CD14-positive monocyte (primary cell): ENCODE measurements around the gene REG3G. TPM values are rescaled to one million over a fixed set of nuclear protein-coding genes. Genes with fewer than 3 reads are reported as not detected.
A peak's percentile ranks its signal among the peaks of the same experiment; 100 is the strongest.

Experiments used
- DNase-seq, 3 donors: peaks; one replicate each; pipeline ENCODE4 v3.0.0-alpha.2; 2011 to 2022
- H2AFZ ChIP-seq: 2 replicates; pipeline ENCODE4 v1.6.0; 2012; ENCODE audit warnings: mild to moderate bottlenecking, low read depth, low read length, inconsistent platforms; ENCODE audit not compliant: insufficient read depth, poor library complexity, severe bottlenecking
- H3K27ac ChIP-seq, 2 donors: 1 replicate in 1 of 2; 2 replicates in 1 of 2; pipeline ENCODE4 v1.5.1; 2012 to 2013; ENCODE audit warnings: low read length in 2 of 2, control low read depth in 1 of 2, inconsistent platforms in 1 of 2, low read depth in 1 of 2, mild to moderate bottlenecking in 1 of 2
- H3K27me3 ChIP-seq, 2 donors: one replicate each; pipeline versions ENCODE4 v1.6.0 to v1.6.1; 2011 to 2013; ENCODE audit warnings: low read length in 2 of 2; ENCODE audit not compliant: control insufficient read depth in 2 of 2, insufficient read depth in 2 of 2
- H3K36me3 ChIP-seq, 2 donors: replicated peaks in 1 of 2; 1 replicate in 1 of 2; 2 replicates in 1 of 2; pipeline versions ENCODE4 v1.5.1 to v1.6.1; 2012 to 2013; ENCODE audit warnings: low read length in 2 of 2, control low read depth in 1 of 2, inconsistent platforms in 1 of 2, mild to moderate bottlenecking in 1 of 2; ENCODE audit not compliant: insufficient read depth in 2 of 2, control insufficient read depth in 1 of 2
- H3K4me1 ChIP-seq, 2 donors: 1 replicate in 1 of 2; 2 replicates in 1 of 2; pipeline versions ENCODE4 v1.5.1 to v1.6.1; 2012 to 2013; ENCODE audit warnings: low read length in 2 of 2, control low read depth in 1 of 2, inconsistent platforms in 1 of 2, mild to moderate bottlenecking in 1 of 2, moderate library complexity in 1 of 2; ENCODE audit not compliant: insufficient read depth in 2 of 2, control insufficient read depth in 1 of 2
- H3K4me2 ChIP-seq: replicated peaks from 2 replicates; pipeline ENCODE3; 2012; ENCODE audit warnings: low read length, moderate library complexity, mild to moderate bottlenecking; ENCODE audit not compliant: poor library complexity, severe bottlenecking; ENCODE audit errors: extremely low read depth
- H3K4me3 ChIP-seq, 3 experiments: fragments of 200-600 bp in 1 of 3; sonication (generic) in 1 of 3; replicated peaks in 1 of 3; 1 replicate in 2 of 3; 2 replicates in 1 of 3; pipeline ENCODE4 v1.5.1; 2011 to 2013; ENCODE audit warnings: low read length in 3 of 3, mild to moderate bottlenecking in 3 of 3, control low read depth in 2 of 3, low read depth in 2 of 3, inconsistent platforms in 1 of 3, moderate library complexity in 1 of 3
- H3K79me2 ChIP-seq: 2 replicates; pipeline ENCODE4 v1.6.0; 2012; ENCODE audit warnings: mild to moderate bottlenecking, control low read depth, inconsistent platforms, low read length, moderate library complexity; ENCODE audit not compliant: insufficient read depth
- H3K9ac ChIP-seq: 2 replicates; pipeline ENCODE4 v1.6.0; 2017; ENCODE audit warnings: low read length, mild to moderate bottlenecking; ENCODE audit not compliant: insufficient read depth, poor library complexity, severe bottlenecking
- H3K9me3 ChIP-seq, 2 donors: replicated peaks in 1 of 2; 1 replicate in 1 of 2; 2 replicates in 1 of 2; pipeline versions ENCODE4 v1.5.1 to v1.6.1; 2012 to 2013; ENCODE audit warnings: low read length in 2 of 2, control low read depth in 1 of 2; ENCODE audit not compliant: control insufficient read depth in 1 of 2, insufficient read depth in 1 of 2
- H4K20me1 ChIP-seq: 2 replicates; pipeline ENCODE4 v1.6.0; 2012; ENCODE audit warnings: mild to moderate bottlenecking, low read length, control low read depth, moderate library complexity; ENCODE audit not compliant: insufficient read depth
- H3K27ac Mint-ChIP-seq, 7 donors: one replicate each; pipeline ENCODE4 v1.8.0; 2020; ENCODE audit warnings: mild to moderate bottlenecking in 7 of 7, mixed read lengths in 7 of 7, moderate library complexity in 6 of 7, inconsistent platforms in 2 of 7
- H3K27me3 Mint-ChIP-seq, 3 donors: one replicate each; pipeline ENCODE4 v1.8.0; 2021 to 2022; ENCODE audit warnings: low read depth in 3 of 3, mild to moderate bottlenecking in 3 of 3, mixed read lengths in 3 of 3, moderate library complexity in 3 of 3, inconsistent platforms in 1 of 3
- H3K36me3 Mint-ChIP-seq, 2 donors: one replicate each; pipeline ENCODE4 v1.8.0; 2020; ENCODE audit warnings: mixed read lengths in 2 of 2, inconsistent platforms in 1 of 2, mild to moderate bottlenecking in 1 of 2
- H3K4me1 Mint-ChIP-seq: one replicate; pipeline ENCODE4 v1.8.0; 2020; ENCODE audit warnings: mild to moderate bottlenecking, mixed read lengths
- H3K4me3 Mint-ChIP-seq, 2 donors: one replicate each; pipeline ENCODE4 v1.8.0; 2020; ENCODE audit warnings: mild to moderate bottlenecking in 2 of 2, mixed read lengths in 2 of 2, moderate library complexity in 1 of 2
- H3K9me3 Mint-ChIP-seq, 7 donors: one replicate each; pipeline ENCODE4 v1.8.0; 2020 to 2022; ENCODE audit warnings: mixed read lengths in 7 of 7, mild to moderate bottlenecking in 6 of 7, moderate library complexity in 6 of 7, inconsistent platforms in 2 of 7
- WGBS: methylation state at CpG from one replicate; pipeline ENCODE4 v1.1.5; 2013; ENCODE audit warnings: missing lambda C conversion rate; ENCODE audit not compliant: insufficient coverage; 5-methylcytosine and 5-hydroxymethylcytosine counted together
- intact Hi-C, 2 donors: fragments of 100-400 bp; cut with micrococcal nuclease; formaldehyde crosslinking; loops; one replicate each; pipeline versions ENCODE4 v1.15.0 to v1.15.1; 2023
- polyA minus RNA-seq: library from RNA; depleted of rRNA, polyadenylated mRNA; stranded (reverse); fragments of >200 nt; gene quantifications from 2 replicates; pipeline ENCODE4 v1.2.3, GENCODE V29; 2012
- polyA plus RNA-seq, 3 donors: library from polyadenylated mRNA; depleted of rRNA in 1 of 3; unstranded in 2 of 3; stranded (reverse) in 1 of 3; fragments of 300-500 nt in 2 of 3; fragments of >200 nt in 1 of 3; fragmentation: Illumina TruSeq in 2 of 3; gene quantifications; 1 replicate in 2 of 3; 2 replicates in 1 of 3; pipeline ENCODE4 v1.2.3, GENCODE V29; 2012 to 2021
- total RNA-seq, 12 experiments: library from RNA in 1 of 12; stranded (reverse) in 1 of 12; fragments of 120-200 nt in 1 of 12; gene quantifications; one replicate each; pipeline ENCODE4 v1.2.4 and lab custom pipeline; 2013 to 2026; ENCODE audit warnings: mixed read lengths in 6 of 12, inconsistent platforms in 1 of 12
- TF ChIP-seq, protein P1 (sequence below): fragments of 200-600 bp; IDR thresholded peaks from one replicate; pipeline ENCODE4 v1.8.0; 2022; ENCODE audit warnings: antibody characterized with exemption, mild to moderate bottlenecking

REG3G gene
- not detected for total RNA-seq (2013)
- polyA plus RNA-seq (not detected), polyA minus RNA-seq (not detected in 2 replicates), total RNA-seq (lab: John Stamatoyannopoulos, UW) (0 to 0.14 (median 0) reads per million in 11 experiments)

GRCh38 chr2:79025421-79025820, at the start of gene REG3G:
Gene REG3G, plus strand, starts transcription at chr2:79025702. Its CDS starts 392 bp downstream, at chr2:79026094.
- 100% methylated on average over 1 of the region's 3 CpGs for WGBS

DNA sequence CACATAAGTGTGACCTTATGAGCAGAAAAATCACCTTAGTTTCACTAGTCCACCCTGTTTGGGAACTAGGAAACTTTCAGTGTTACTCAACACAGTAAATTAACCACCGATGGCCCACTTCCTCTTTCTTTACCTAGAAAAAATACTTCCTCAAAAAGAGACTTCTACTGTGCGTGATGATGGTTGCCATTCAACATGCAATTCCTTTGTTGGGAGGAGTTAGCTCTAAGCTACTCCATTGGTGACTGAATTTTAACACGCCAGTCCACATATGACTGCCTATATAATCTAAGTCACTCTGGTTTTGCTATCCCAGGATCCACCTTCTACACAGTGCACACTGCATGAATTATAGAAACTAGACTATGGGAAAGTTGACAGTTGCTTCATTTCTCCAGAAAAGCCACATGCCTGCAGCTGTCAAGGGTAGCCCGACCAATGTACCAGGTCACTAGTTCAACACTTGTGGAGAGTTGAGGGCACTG, 47.8 kb upstream of the REG3G start:
- peak overlapping the region; percentile 10 for H3K4me2 ChIP-seq

More at GRCh38 chr2:79025421-79025820, at the start of gene REG3G:
- no peaks in the 10 kb centered on the region for H3K4me1 ChIP-seq
- intact Hi-C loops = no loop called here
- Mint-ChIP-seq H3K36me3 (no peaks in the 10 kb centered on the region), H3K27ac (no peak within 1 kb of the TSS), H3K27me3 (peaks cover 0 to 3% (median 0%) of the 10 kb centered on the region in 3 donors), H3K4me1 (no peaks in the 10 kb centered on the region), H3K9me3 (peaks cover 0 to 11% (median 2%) of the 10 kb centered on the region in 7 donors), H3K4me3 (no peak within 1 kb of the TSS)
- no peaks in the 10 kb centered on the region for H3K27me3 ChIP-seq
- TF ChIP-seq, protein P1, sequence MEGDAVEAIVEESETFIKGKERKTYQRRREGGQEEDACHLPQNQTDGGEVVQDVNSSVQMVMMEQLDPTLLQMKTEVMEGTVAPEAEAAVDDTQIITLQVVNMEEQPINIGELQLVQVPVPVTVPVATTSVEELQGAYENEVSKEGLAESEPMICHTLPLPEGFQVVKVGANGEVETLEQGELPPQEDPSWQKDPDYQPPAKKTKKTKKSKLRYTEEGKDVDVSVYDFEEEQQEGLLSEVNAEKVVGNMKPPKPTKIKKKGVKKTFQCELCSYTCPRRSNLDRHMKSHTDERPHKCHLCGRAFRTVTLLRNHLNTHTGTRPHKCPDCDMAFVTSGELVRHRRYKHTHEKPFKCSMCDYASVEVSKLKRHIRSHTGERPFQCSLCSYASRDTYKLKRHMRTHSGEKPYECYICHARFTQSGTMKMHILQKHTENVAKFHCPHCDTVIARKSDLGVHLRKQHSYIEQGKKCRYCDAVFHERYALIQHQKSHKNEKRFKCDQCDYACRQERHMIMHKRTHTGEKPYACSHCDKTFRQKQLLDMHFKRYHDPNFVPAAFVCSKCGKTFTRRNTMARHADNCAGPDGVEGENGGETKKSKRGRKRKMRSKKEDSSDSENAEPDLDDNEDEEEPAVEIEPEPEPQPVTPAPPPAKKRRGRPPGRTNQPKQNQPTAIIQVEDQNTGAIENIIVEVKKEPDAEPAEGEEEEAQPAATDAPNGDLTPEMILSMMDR = no peak
- no peaks in the 10 kb centered on the region for H3K79me2 ChIP-seq
- H4K20me1 ChIP-seq = no peaks in the 10 kb centered on the region
- no peak for DNase-seq
- H3K4me2 ChIP-seq = no peak within 1 kb of the TSS
- no peak within 1 kb of the TSS for H3K27ac ChIP-seq
- no peaks in the 10 kb centered on the region for H3K36me3 ChIP-seq
- no peak within 1 kb of the TSS for H3K4me3 ChIP-seq
- H3K9me3 ChIP-seq = no peaks in the 10 kb centered on the region
- H2AFZ ChIP-seq = no peak within 1 kb of the TSS
- no peak within 1 kb of the TSS for H3K9ac ChIP-seq

More for the DNA sequence above, 47.8 kb upstream of the REG3G start:
- intact Hi-C loops = no loop called here
- peaks cover 0 to 2% of the 10 kb centered on the region in 2 donors for H3K27me3 ChIP-seq
- H4K20me1 ChIP-seq = no peaks in the 10 kb centered on the region
- H3K9me3 Mint-ChIP-seq = peaks cover 0 to 8% (median 3%) of the 10 kb centered on the region in 7 donors
- peak overlapping the region in 3 of 7 donors; percentile 10 to 69 (median 63) for H3K27ac Mint-ChIP-seq
- no peak overlapping the region for H3K4me3 Mint-ChIP-seq
- no peaks in the 10 kb centered on the region for H3K36me3 ChIP-seq
- peak; percentile 66 to 89 (median 80) for DNase-seq
- TF ChIP-seq, protein P1 = no peak
- no peaks in the 10 kb centered on the region for H3K79me2 ChIP-seq
- peaks cover 2 to 9% (median 3%) of the 10 kb centered on the region in 3 donors for H3K27me3 Mint-ChIP-seq
- peak overlapping the region in 1 of 3 experiments; percentile 6 for H3K4me3 ChIP-seq
- no peaks in the 10 kb centered on the region for H3K9me3 ChIP-seq
- no peaks in the 10 kb centered on the region for H3K36me3 Mint-ChIP-seq
- no CpG with 5 or more reads among the region's 4 CpGs for WGBS
- no peak overlapping the region for H3K9ac ChIP-seq
- H3K4me1 ChIP-seq = peaks cover 15 to 20% of the 10 kb centered on the region in 2 donors
- H3K27ac ChIP-seq = no peak overlapping the region
- H3K4me1 Mint-ChIP-seq = peaks cover 18% of the 10 kb centered on the region
- no peak overlapping the region for H2AFZ ChIP-seq
